GM10248 (cell line): ENCODE measurements around the gene TRIM65.

Source experiments
- CTCF ChIA-PET: fragments of 300-600 bp; sonication (Branson Sonifier 250); formaldehyde crosslinking; extraction: SDS; loops from one replicate; lab custom pipeline; 2021; ENCODE audit warnings: antibody characterized with exemption; lab: Yijun Ruan, JAX
- POLR2A ChIA-PET: fragments of 350-650 bp; sonication (Branson Sonifier 250); formaldehyde crosslinking; extraction: SDS; loops from one replicate; lab custom pipeline; 2020; ENCODE audit warnings: antibody characterized with exemption; lab: Yijun Ruan, JAX
- DNase-seq: peaks from one replicate; pipeline ENCODE4 v3.0.0; 2012; ENCODE audit errors: extremely low spot score
- CTCF ChIP-seq: IDR thresholded peaks from 2 replicates; pipeline ENCODE4 v1.5.1; 2012; ENCODE audit warnings: mild to moderate bottlenecking, low read depth; ENCODE audit errors: extremely low read depth, missing control alignments, control extremely low read depth

TRIM65 gene

GRCh38 chr17:75908201-75908600 lies 11.4 kb upstream of the TRIM65 start:
- no peak for TF ChIP-seq CTCF
- ChIA-PET CTCF (interaction anchor here (4.2 to 12.4 kb wide), 2 partner anchors 20 to 98 kb away, joined by 28 to 239 read pairs; partner anchors contain the start of gene CDK3), POLR2A (no interaction called here)
- no peak for DNase-seq

- POLR2A ChIA-PET, result no interaction called here
- CTCF ChIA-PET, result interaction anchor here (1.1 to 12.4 kb wide), 13 partner anchors 9 to 112 kb away, joined by 3 to 239 read pairs (median 5); partner anchors contain the start of genes CDK3, TRIM65 and WBP2
- TF ChIP-seq CTCF, result no peak
- DNase-seq, result no peak
Observed at GRCh38 chr17:75906143-75906884, 9.6 kb upstream of the TRIM65 start.

- peak; percentile 99 for DNase-seq
- POLR2A ChIA-PET, result no interaction called here
- peak; percentile 87 for TF ChIP-seq CTCF
- CTCF ChIA-PET, result interaction anchor here (0.7 to 12.4 kb wide), 35 partner anchors 10 to 480 kb away, joined by 3 to 239 read pairs (median 3); partner anchors contain the start of genes ACOX1, CDK3, TEN1 and TRIM65
Observed at GRCh38 chr17:75904749-75905521, 8.2 kb upstream of the TRIM65 start, which contains the start of gene MRPL38. MRPL38 (minus strand) TSS chr17:75904884; CDS start chr17:75904875, 9 bp downstream.

GRCh38 chr17:75902406-75902805 lies 5.7 kb upstream of the TRIM65 start:
- no peak for DNase-seq
- TF ChIP-seq CTCF, result no peak
- CTCF ChIA-PET, result interaction anchor here (1.4 to 12.4 kb wide), 4 partner anchors 26 to 377 kb away, joined by 3 to 239 read pairs (median 9); partner anchors contain the start of gene CDK3
- POLR2A ChIA-PET, result no interaction called here

- ChIA-PET POLR2A (no interaction called here), CTCF (interaction anchor here (2.9 to 12.4 kb wide), 2 partner anchors 25 to 105 kb away, joined by 13 to 239 read pairs; partner anchors contain the start of gene CDK3)
- TF ChIP-seq CTCF, result no peak
- DNase-seq, result no peak
Observed at GRCh38 chr17:75901727-75902126, 5.0 kb upstream of the TRIM65 start.
